Measurements from ENCODE around the gene EID3.
"Not testable (repeated sequence)": the region's sequence is repeated elsewhere in the genome, so short reads cannot be mapped to it uniquely, and the experiment has no call there.

Gene EID3

DNA sequence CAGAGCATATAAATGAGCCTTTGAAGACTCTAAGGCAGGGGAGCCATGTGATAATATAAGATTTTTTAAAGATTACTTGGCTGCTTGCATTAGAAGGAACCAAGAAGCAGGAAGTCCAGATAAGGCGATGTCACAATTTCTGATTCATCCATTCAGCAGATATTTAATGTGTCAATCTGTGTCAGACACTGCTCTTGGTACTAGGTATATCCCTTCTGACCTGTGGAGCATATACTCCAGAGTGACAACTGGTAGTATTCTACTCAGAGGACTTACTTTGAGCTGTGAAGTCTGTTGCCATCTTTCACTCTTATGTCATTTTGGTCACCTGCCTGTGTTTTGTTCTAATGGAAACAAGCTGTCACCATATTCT lies 10.7 kb downstream of the EID3 start:
- no peak for DNase-seq

DNA sequence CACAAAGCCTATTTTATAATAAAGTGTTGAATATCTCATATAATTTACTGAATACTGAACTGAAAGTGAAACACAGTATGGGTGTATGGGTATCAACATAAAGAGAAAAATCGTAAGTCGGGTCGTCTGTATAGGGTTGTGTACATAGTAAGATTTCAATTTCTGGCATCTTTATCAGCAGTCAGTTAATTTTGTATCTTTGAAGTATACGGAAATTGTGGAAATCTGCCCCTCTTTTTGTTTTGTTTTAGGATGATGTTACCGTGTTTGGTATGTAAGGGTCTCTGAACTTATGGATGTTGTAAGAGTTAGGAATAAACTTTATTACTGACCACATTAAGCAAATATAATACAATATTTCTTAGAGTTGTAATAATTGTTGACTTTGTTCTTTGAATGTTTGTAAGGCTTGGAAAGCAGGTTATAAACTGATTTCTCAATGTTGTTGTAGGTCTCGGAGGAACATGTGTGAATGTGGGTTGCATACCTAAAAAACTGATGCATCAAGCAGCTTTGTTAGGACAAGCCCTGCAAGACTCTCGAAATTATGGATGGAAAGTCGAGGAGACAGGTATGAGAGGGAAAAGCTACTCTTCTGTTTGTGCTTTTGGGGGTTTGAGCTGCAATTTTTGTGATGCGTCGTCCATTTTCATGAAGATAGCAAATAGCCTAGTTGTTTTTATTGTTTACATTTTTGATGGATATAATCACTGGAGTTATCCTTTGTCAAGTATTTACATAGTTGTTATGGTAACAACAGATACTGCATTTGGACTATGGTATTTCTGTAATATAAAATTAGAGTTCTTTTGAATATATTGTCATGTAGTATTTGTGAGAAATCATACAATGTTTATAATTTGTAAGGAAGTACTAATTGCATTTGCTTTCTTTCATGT lies 12.0 kb downstream of the EID3 start:
- no peak for DNase-seq

DNA sequence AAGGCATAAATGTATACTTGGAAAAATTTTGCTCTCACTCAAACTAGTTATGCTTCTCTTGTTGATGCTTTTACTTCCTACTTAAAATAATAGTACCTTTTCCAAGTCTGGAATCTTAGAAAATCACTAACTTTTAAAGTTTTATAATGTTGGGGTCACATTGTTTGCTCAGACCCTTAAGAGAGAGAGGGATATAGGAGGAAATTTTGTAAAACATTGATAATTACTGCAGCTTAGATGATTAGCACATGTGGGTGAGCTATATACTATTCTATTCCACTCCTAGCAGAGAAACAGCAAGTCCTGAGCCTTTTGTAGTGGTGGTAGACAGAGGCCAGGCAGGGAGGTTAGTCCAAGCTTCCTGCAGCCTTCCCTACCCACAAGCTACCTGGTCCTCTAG lies 13.4 kb downstream of the EID3 start:
- DNase-seq: no peak

DNA sequence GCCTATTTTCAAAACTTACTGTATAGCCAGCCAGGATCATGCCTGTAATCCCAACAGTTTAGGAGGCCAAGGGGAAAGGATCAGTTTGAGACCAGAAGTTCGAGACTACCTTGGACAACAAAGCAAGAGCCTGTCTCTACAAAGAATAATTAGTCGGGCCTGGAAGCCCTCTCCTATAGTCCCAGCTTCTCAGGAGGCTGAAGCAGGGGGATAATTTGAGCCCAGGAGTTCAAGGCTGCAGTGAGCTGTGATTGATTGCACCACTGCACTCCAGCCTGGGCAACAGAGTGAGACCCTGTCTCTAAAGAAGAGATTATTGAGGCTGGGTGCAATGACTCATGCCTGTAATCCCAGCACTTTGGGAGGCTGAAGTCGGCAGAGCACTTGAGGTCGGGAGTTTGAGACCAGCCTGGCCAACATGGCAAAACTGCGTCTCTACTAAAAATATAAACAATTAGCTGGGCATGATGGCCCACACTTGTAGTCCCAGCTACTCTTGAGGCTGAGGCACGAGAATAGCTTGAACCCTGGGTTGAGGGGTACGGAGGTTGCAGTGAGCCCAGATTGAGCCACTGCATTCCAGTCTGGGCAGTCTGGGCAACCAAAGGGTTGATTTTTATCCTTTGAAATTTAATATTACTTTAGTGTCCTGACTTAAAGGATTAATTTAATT lies 14.1 kb downstream of the EID3 start:
- no peak for DNase-seq

DNA sequence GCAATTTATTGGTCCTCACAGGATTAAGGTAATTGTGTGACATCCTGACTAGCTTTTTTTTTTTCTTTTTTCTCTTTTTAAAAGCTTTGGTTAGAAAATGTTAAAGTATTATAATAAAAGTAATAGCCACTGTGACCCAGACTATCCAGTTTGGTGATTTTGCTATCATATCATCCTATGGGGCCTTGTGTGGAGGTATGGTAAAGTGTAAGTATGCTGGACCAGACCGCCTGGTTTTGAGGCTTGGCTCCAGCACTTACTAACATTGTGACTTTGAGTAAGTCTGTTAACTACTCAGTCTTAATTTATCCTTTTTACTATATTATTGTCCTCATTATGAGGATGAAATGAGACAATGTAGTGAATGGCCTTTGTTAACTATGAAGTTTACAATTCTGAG lies 15.5 kb downstream of the EID3 start:
- no peak for DNase-seq

DNA sequence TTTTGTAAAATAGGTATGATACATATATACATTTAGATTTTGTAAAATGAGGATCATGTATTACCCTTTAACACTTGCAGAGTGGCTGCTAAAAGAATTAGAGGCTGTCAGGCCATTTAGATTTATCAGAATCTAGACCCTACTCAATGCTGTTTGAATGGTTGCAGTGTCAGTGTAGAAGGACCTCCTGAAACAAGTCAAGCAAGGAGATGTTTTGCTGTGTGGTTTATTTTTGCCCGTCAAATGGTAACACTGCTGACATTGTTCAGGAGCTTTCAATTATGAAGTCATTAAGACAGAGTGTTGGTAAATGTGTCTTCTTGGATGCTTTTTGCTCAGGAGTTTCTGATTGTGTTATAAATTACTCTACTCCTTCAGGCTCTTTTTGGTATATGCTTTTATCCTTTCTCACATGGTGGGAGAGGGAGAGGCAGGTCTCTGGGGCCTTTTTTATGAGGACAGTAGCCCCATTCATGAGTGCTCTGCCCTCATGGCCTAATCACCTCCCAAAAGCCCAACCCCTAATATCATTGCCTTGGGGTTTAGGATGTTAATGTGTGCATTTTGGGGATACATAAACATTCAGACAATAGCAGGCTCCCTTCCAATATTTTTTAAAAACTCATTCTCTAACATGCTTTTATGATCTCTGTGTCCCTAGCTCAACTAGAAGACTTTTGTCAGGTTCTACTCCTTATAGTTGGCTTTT lies 16.5 kb downstream of the EID3 start:
- DNase-seq: no peak

DNA sequence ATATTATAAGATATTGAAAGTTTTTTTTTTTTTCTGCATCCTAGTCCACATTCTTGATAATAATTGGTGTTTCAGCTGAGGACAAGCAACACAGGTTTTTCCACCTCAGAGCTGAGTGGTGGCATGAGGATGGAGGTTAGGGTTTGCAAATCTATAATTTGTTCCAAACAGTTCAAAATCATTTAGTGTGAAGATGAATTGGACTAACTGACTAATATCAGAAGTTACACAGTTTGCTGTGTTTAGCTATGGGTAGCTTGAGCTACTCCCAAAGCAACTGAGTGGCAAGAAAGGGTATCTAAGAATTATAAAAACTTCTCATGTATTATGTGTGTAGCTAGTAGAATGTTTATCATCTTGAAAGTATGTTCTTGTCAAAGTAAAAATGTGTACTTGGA lies 17.1 kb downstream of the EID3 start:
- no peak for DNase-seq

DNA sequence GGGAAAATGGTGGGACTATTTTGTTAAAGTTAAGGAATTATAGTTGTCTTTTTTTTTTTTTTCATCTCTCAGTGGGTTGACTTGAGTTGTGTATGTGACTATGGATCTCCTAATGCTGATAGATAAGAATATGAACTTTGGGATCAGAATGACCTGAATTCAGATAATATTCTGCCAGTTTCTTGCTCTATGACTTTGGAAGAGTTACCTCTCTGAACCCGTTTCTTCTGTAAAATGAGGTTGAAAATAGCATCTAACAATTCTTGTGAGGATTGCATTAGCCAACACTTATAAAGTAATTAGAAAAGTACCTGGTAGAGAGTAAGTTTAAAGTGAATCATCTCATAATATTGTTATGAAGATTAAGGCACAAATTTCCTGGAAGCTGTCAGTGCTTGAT lies 18.4 kb downstream of the EID3 start:
- DNase-seq: no peak

DNA sequence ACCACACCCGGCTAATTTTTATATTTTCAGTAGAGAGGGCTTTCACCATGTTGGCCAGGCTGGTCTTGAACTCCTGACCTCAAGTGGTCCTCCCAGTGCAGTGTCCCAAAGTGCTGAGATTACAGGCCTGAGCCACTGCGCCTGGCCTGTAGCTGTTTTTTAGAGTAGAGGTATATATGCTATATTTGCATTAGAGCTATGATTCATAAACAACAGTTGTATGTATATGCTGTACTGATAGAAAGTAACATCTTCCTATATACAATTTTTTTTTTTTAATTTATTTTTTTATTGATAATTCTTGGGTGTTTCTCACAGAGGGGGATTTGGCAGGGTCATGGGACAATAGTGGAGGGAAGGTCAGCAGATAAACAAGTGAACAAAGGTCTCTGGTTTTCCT lies 19.0 kb downstream of the EID3 start:
- not testable (repeated sequence) for DNase-seq

DNA sequence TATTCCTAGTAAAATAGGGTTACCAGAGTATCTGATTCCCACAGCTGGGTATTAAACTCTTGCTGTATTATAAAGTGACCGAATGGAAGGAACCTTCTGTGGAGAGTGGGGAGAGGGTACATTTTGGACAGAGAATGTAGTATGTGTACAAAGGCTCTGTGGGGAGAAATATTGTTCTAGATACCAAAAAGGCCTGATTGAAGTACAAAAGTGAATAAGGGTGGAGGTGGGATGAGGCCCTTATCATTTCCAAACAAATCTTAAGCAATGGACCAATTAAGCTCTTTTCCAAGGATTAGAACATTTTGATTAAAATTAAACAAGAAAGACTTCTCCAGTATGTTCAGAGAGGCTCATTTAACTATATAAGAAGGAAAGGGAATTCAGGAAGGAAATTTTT lies 20.4 kb downstream of the EID3 start:
- no peak for DNase-seq

DNA sequence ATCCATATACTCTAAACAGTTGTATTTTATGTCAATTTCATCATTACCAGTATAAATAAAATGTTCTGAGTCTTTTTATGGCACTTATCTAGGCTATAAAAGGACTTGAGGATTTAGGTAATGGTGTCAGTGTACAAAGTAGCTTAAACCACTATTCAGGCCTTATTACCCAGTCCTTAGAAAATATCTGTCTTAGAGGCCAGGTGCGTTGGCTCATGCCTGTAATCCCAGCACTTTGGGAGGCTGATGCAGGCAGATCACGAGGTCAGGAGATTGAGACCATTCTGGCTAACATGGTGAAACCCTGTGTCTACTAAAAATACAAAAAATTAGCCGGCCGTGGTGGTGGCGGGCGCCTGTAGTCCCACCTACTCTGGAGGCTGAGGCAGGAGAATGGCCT lies 24.7 kb downstream of the EID3 start:
- not testable (repeated sequence) for DNase-seq

DNA sequence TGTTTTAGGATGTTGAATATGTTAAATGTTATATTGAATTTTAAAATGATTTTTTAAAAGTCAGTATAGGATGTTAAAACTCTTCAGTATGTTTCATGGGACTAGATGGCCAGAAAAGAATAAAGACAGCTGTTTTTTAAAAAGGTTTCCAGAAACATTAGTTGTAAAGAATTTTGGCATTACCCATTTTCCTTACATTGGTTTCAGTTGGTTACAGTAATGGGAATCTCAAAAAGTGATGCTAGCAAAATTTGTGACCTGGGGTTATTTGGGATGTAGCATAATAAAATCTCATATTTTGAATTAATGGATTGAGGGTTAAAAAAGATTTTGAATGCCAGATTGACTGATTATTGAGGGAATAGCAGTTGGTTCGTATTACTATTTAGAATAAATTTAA lies 25.3 kb downstream of the EID3 start:
- no peak for DNase-seq

DNA sequence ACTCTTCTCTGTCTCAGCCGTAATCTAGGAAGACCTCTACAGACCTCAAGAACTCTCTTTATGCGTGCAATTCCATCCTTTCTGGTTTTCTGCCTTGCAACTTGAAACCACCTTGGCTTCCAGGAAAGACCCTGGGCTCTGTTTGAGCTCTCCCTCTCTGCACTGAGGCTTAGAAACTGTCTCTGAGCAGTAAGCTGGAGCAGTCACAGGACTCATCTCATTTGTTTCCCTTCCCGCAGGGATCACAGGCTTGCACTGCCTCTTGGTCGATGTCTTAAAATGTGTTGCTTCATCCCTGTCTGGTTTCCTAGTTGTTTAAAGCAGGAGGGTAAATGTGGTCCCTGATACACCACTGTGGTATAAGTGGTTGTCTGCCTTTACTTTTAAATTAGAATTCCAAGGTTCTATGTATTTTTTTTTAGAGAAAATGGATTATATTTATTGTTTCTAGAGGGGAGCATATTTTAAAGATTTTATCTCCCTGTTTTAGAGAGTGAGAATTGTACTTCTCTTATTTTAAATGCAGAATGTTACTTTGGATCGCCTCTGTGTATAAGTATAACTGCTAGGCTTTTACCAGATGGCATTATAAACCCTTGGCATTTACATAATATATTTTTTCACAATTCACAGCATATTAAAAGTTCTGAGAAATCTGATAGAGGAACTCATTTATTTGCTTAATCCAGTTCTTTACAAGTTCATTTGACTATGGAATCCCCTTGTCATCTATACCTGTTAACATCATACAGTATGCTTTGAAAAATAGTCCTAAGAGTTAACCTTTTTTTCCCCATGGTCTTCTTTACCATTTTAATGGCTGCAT lies 26.4 kb downstream of the EID3 start:
- DNase-seq: no peak

DNA sequence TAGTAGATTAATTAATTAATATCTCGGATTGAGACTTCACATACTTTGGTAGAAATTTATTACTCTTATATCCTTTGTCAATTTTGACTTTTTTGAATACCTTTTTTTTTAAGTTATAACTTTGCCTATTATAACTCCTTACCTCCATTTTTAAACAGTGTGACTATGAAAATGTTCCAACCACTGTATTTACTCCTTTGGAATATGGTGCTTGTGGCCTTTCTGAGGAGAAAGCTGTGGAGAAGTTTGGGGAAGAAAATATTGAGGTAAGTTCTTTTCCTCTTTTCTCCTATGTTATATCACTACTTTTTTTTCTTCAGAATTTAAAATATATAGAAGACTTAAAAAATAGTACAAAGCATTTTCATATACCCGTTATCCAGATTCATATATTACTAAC lies 27.8 kb downstream of the EID3 start:
- DNase-seq: no peak

DNA sequence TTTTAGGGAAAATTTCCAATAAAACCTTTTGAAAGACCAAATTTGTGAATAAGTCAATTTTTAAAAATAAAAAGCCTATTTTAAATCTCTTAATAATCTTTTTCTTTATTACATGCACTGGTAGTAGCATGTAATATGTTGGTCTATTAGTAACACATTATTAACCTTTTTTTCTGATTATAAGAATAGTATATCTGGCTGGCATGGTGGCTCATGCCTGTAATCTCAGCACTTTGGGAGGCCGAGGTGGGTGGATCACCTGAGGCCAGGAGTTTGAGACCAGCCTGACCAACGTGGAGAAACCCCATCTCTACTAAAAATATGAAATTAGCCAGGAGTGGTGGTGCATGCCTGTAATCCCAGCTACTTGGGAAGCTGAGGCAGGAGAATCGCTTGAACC lies 28.7 kb downstream of the EID3 start:
- not testable (repeated sequence) for DNase-seq

DNA sequence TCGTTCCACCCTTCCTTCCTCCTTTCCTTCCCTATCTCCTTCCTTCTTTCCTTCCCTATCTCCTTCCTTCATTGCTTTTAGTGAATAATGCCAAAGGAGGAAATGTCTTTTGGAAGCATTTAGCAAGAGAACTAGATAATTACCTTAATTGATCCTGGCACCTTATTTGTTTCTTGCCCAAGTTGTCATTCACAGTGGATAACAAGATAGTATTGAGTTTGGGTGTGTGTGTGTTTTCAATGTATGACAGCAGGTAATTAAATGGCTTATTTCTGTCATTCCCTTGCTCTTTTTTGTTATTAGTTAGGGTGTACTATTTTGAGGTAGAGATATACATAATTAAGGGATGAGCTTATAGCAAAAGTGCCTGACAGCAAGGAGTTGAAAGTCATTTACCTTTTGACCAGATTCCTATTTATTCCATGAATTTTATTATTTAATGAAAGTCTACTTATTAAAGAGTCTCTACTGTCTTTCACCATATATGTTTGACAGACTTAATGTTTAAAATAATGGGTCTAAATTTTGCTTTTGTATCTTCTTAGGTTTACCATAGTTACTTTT lies 30.2 kb downstream of the EID3 start:
- DNase-seq: no peak

DNA sequence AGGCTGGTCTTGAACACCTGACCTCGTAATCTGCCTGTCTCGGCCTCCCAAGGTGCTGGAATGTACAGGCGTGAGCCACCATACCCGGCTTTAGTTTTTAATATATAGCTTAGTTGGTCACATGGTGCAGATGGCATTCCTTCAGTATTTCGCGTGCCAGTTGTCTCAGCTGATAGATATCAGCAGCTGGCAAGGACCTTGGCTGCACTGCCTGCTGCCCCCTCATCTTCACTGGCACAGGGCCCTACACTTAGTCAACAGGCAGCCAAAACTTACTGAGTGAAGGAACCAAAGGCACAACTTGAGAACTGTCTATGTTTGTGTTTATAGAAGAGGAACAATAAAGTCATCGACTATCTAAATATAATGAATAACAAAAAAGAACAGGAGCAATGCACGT lies 31.0 kb downstream of the EID3 start:
- DNase-seq: no peak

DNA sequence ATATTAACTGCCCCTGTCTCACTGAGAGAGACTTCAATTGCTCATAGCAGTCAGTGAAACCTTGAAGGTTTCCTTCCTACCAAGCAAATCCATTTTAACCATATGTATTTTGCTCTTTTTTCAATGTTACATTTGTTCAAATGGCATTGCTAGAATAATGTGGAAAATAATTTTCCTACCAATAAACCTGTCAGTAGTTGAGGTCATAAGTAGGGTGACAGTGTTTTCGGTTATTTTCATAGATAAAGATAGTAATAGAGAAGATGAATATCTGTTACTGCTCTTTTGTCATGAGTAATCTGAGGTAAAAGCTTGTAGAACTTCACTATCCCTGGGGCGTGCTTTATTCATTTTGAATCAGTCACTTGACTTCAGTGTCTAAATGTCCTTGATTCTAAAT lies 32.6 kb downstream of the EID3 start:
- no peak for DNase-seq

DNA sequence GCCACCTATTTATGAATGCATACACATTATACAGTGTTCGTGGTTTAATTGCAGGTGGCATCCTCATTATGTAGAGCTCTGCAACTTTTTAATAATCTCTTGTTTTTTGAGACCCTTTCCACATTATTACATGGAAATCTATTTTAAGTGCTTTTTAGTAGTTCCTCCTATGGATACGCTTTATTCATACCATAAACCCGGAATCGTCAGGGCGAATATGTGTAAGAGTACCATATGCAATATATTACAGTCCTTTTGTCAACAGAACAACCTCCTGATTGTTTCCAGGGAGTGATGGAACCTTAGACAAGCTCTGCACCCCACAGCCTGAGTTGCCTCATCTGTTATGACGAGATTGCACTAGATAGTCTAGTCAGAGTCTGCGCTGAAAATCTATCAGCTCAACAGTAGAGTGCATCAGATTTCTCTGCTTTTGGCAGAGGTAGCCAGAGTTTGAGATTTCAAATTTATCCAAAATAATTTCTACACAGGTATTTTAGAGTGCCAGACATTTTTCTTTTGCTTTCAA lies 33.6 kb downstream of the EID3 start:
- DNase-seq: no peak

DNA sequence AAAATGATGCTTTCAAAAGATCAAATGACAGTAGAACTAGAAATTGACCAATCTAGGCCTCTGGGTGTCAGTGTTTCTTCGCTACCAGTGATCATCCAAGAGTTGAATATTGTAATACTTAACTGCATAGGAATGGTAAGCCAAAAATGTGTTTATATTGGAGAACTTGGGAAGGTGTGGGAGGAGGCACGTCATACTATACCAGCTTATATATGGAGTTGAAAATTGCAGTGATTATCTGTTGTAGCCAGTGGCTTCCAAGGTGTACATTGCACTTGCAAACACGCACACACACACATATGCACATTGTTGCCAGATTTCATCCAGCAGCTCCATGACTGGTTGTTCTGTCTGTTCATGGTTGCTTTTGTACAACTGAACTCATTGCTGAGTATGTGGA lies 36.1 kb downstream of the EID3 start:
- DNase-seq: no peak

DNA sequence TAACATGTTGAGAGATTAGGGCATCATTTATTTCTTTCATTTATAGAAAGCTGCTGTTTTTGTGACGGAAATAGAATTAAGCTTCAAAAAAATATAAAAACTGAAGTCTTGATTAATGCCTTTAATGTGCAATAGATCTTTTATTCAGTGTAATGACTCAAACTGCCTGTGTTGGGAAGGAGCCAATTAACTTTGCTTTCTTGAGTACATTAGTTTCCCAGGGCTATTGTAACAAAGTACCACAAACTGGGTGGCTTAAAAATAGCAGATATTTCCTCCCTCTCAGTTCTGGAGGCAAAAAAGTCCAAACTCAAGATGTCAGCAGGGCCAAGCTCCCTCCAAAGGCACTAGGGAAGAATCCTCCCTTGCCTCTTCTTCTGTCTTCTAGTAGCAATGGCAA lies 36.6 kb downstream of the EID3 start:
- no peak for DNase-seq

DNA sequence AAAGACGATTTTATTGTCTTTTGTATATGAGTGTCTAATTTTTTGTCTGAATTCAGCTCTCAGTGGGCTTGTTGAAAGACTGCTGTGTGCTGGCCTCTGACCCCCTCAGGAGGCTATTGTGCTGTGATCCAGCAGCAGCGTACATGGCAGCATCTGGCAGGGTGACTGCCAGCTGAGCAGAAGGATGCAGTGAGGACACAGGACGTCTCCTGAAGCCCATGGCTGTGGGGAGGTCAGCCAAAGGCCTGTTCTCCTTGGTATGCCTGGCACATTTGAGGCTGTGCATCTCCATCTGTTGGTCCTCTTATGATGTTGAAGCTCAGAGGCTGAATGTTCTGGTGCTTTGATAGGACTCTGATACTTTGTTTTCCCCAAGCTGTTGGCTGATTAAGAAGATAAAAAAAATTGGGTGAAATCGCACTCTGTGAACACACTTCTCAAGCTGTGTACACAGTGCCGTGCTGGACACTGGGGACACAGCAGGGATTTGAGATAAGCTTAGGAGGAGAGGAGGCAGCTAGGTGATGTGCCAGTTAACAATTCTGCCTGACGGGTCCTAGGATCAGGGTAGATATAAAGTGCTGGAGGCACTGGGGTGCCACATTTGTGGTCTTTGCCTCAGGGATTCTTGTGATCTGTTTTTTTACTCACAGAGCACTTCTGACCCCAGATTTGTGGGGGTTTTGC lies 37.5 kb downstream of the EID3 start:
- DNase-seq: no peak
